ENCODE results near the gene SLC25A48. TPM values are rescaled to one million over a fixed set of nuclear protein-coding genes. Genes with fewer than 3 reads are reported as not detected.
A peak's percentile ranks its signal among the peaks of the same experiment; 100 is the strongest.

Gene SLC25A48
- total RNA-seq, 1 donor from 2014 or later = not detected

- intact Hi-C loops (cut with DNase I) = loop anchor here (5.0 kb wide), 1 partner anchor 197 kb away; no protein-coding TSS in a partner anchor
- no peak overlapping the region for H3K4me3 ChIP-seq
Observed at GRCh38 chr5:135885031-135885430, 50.6 kb downstream of the SLC25A48 start.

GRCh38 chr5:135886136-135886535 is 51.7 kb downstream of the SLC25A48 start:
- DNase-seq (ENCODE audit: low spot score in 2 of 2) = no peak
- H3K4me3 ChIP-seq = no peak overlapping the region
- H3K27ac ChIP-seq = no peak overlapping the region
- no peaks in the 10 kb centered on the region for H3K36me3 ChIP-seq
- H3K9me3 ChIP-seq = no peaks in the 10 kb centered on the region
- no peak for TF ChIP-seq CTCF (IDR thresholded peaks at IDR 0.05)
- no peaks in the 10 kb centered on the region for H3K4me1 ChIP-seq
- intact Hi-C loops (cut with DNase I) = loop anchor here (5.0 kb wide), 1 partner anchor 196 kb away; no protein-coding TSS in a partner anchor
- no peaks in the 10 kb centered on the region for H3K27me3 ChIP-seq

More at GRCh38 chr5:135885031-135885430, 50.6 kb downstream of the SLC25A48 start:
- Histone ChIP-seq H3K36me3 (no peaks in the 10 kb centered on the region), H3K27ac (no peak overlapping the region), H3K4me1 (no peaks in the 10 kb centered on the region), H3K9me3 (no peaks in the 10 kb centered on the region), H3K27me3 (no peaks in the 10 kb centered on the region)
- DNase-seq (ENCODE audit: low spot score in 2 of 2) = no peak
- TF ChIP-seq CTCF (IDR thresholded peaks at IDR 0.05) = no peak

- no peaks in the 10 kb centered on the region for H3K4me1 ChIP-seq
- H3K27ac ChIP-seq = no peak overlapping the region
- DNase-seq (ENCODE audit: low spot score in 2 of 2) = no peak
- TF ChIP-seq CTCF (IDR thresholded peaks at IDR 0.05) = peak; percentile 67 to 79 (median 71)
- intact Hi-C loops (cut with DNase I) = loop anchor here (1.0 to 5.0 kb wide), 2 partner anchors 195 to 325 kb away; no protein-coding TSS in a partner anchor
- H3K4me3 ChIP-seq = no peak overlapping the region
- no peaks in the 10 kb centered on the region for H3K36me3 ChIP-seq
- no peaks in the 10 kb centered on the region for H3K9me3 ChIP-seq
- H3K27me3 ChIP-seq = no peaks in the 10 kb centered on the region
Observed at GRCh38 chr5:135887447-135887864, 53.0 kb downstream of the SLC25A48 start.

GRCh38 chr5:135887881-135888614 is 53.6 kb downstream of the SLC25A48 start:
- DNase-seq (ENCODE audit: low spot score in 2 of 2) = no peak

GRCh38 chr5:135890296-135890695 is 55.8 kb downstream of the SLC25A48 start:
- intact Hi-C loops (cut with DNase I) = no loop called here
- no peak for TF ChIP-seq CTCF (IDR thresholded peaks at IDR 0.05)
- no peaks in the 10 kb centered on the region for H3K27me3 ChIP-seq
- no peaks in the 10 kb centered on the region for H3K9me3 ChIP-seq
- H3K4me1 ChIP-seq = no peaks in the 10 kb centered on the region
- no peak for DNase-seq (ENCODE audit: low spot score in 2 of 2)
- no peak overlapping the region for H3K27ac ChIP-seq
- H3K4me3 ChIP-seq = no peak overlapping the region
- no peaks in the 10 kb centered on the region for H3K36me3 ChIP-seq

More at GRCh38 chr5:135887881-135888614, 53.6 kb downstream of the SLC25A48 start:
- Histone ChIP-seq H3K9me3 (no peaks in the 10 kb centered on the region), H3K27ac (no peak overlapping the region), H3K27me3 (no peaks in the 10 kb centered on the region), H3K4me3 (no peak overlapping the region), H3K4me1 (no peaks in the 10 kb centered on the region), H3K36me3 (no peaks in the 10 kb centered on the region)
- intact Hi-C loops (cut with DNase I) = loop anchor here (1.0 to 5.0 kb wide), 2 partner anchors 194 to 324 kb away; no protein-coding TSS in a partner anchor
- no peak for TF ChIP-seq CTCF (IDR thresholded peaks at IDR 0.05)

All from ascending aorta (tissue), 2 donors.